Smooth muscle cell of the brain vasculature (primary cell): ENCODE results near the gene VTI1A.
"Not testable (repeated sequence)": the region's sequence is repeated elsewhere in the genome, so short reads cannot be mapped to it uniquely, and the experiment has no call there.

Experiments used
- DNase-seq: peaks from one replicate; pipeline ENCODE4 v3.0.0-alpha.2; 2012; ENCODE audit warnings: low read depth, low spot score

The VTI1A gene

GRCh38 chr10:112588225-112588990 is 141.4 kb downstream of the VTI1A start:
- no peak for DNase-seq

GRCh38 chr10:112589081-112589480 is 142.1 kb downstream of the VTI1A start:
- no peak for DNase-seq

GRCh38 chr10:112590786-112591185 is 143.8 kb downstream of the VTI1A start:
- not testable (repeated sequence) for DNase-seq

GRCh38 chr10:112593023-112593422 is 146.0 kb downstream of the VTI1A start:
- no peak for DNase-seq

- DNase-seq = no peak
These were observed 154.4 kb downstream of the VTI1A start for GRCh38 chr10:112601214-112602090.

- no peak for DNase-seq
These were observed 156.0 kb downstream of the VTI1A start for GRCh38 chr10:112603062-112603461.

- no peak for DNase-seq
These were observed 158.0 kb downstream of the VTI1A start for GRCh38 chr10:112605063-112605462.

GRCh38 chr10:112607506-112607905 is 160.5 kb downstream of the VTI1A start:
- DNase-seq = no peak

GRCh38 chr10:112613620-112614019 is 166.6 kb downstream of the VTI1A start:
- DNase-seq = no peak

GRCh38 chr10:112614072-112614471 is 167.1 kb downstream of the VTI1A start:
- DNase-seq = no peak

- DNase-seq = no peak
These were observed 167.6 kb downstream of the VTI1A start for GRCh38 chr10:112614586-112614985.

GRCh38 chr10:112615269-112615668 is 168.3 kb downstream of the VTI1A start:
- no peak for DNase-seq

GRCh38 chr10:112616647-112617046 is 169.6 kb downstream of the VTI1A start:
- DNase-seq = no peak

- no peak for DNase-seq
These were observed 171.8 kb downstream of the VTI1A start for GRCh38 chr10:112618814-112619213.

- DNase-seq = no peak
These were observed 172.5 kb downstream of the VTI1A start for GRCh38 chr10:112619556-112619955.

- no peak for DNase-seq
These were observed 175.8 kb downstream of the VTI1A start for GRCh38 chr10:112622786-112623185.

GRCh38 chr10:112624546-112625048 is 177.6 kb downstream of the VTI1A start:
- no peak for DNase-seq

GRCh38 chr10:112628951-112629609 is 182.1 kb downstream of the VTI1A start:
- DNase-seq = no peak

GRCh38 chr10:112631501-112632400 is 184.7 kb downstream of the VTI1A start:
- DNase-seq = no peak

- DNase-seq = no peak
These were observed 187.2 kb downstream of the VTI1A start for GRCh38 chr10:112634096-112634830.
